GM23248 (cell line): ENCODE measurements around the gene TOMM40L. TPM values are rescaled to one million over a fixed set of nuclear protein-coding genes. Genes with fewer than 3 reads are reported as not detected.

ENCODE experiments used
- DNase-seq: peaks from one replicate; pipeline ENCODE4 v3.0.0-alpha.2; 2015
- H2AFZ ChIP-seq: fragments of 200-600 bp; sonication (generic); 2 replicates; pipeline ENCODE4 v1.6.1; 2016; ENCODE audit warnings: antibody characterized with exemption
- H3F3A ChIP-seq: fragments of 200-600 bp; sonication (generic); 2 replicates; pipeline ENCODE4 v1.6.1; 2016; ENCODE audit warnings: mild to moderate bottlenecking, antibody characterized with exemption, mixed run types; ENCODE audit not compliant: insufficient read depth
- H3K27ac ChIP-seq: fragments of 200-600 bp; sonication (generic); 2 replicates; pipeline ENCODE4 v1.5.1; 2016; ENCODE audit warnings: mild to moderate bottlenecking
- H3K27me3 ChIP-seq: fragments of 200-600 bp; sonication (generic); replicated peaks from 2 replicates; pipeline ENCODE4 v1.6.1; 2016; ENCODE audit warnings: mild to moderate bottlenecking; ENCODE audit not compliant: insufficient read depth
- H3K36me3 ChIP-seq: fragments of 200-600 bp; sonication (generic); 2 replicates; pipeline ENCODE4 v1.6.1; 2016; ENCODE audit warnings: low read depth, mild to moderate bottlenecking
- H3K4me1 ChIP-seq: fragments of 200-600 bp; sonication (generic); 2 replicates; pipeline ENCODE4 v1.6.1; 2016; ENCODE audit warnings: mild to moderate bottlenecking; ENCODE audit not compliant: insufficient read depth
- H3K4me2 ChIP-seq: fragments of 200-600 bp; sonication (generic); one replicate; pipeline ENCODE4 v1.6.1; 2016; ENCODE audit warnings: mild to moderate bottlenecking; ENCODE audit not compliant: unreplicated experiment
- H3K4me3 ChIP-seq: fragments of 200-600 bp; sonication (generic); 2 replicates; pipeline ENCODE4 v1.5.1; 2016; ENCODE audit warnings: mild to moderate bottlenecking
- H3K79me2 ChIP-seq: fragments of 200-600 bp; sonication (generic); 2 replicates; pipeline ENCODE4 v1.6.1; 2016; ENCODE audit warnings: mild to moderate bottlenecking; ENCODE audit not compliant: insufficient read depth
- H3K9ac ChIP-seq: fragments of 200-600 bp; sonication (generic); 2 replicates; pipeline ENCODE4 v1.6.1; 2016; ENCODE audit warnings: mild to moderate bottlenecking
- H3K9me2 ChIP-seq: fragments of 200-600 bp; sonication (generic); 2 replicates; pipeline ENCODE4 v1.6.1; 2016; ENCODE audit warnings: mixed run types, mild to moderate bottlenecking, moderate library complexity; ENCODE audit not compliant: insufficient read depth
- H3K9me3 ChIP-seq: fragments of 200-600 bp; sonication (generic); one replicate; pipeline ENCODE4 v1.6.1; 2017; ENCODE audit warnings: low read depth
- H4K20me1 ChIP-seq: fragments of 200-600 bp; sonication (generic); 2 replicates; pipeline ENCODE4 v1.6.0; 2016; ENCODE audit not compliant: insufficient read depth
- EZH2 ChIP-seq: fragments of 200-600 bp; sonication (generic); IDR thresholded peaks from 2 replicates; pipeline ENCODE4 v1.6.1; 2018; ENCODE audit warnings: antibody characterized with exemption, mild to moderate bottlenecking; ENCODE audit not compliant: insufficient read depth, poor library complexity, severe bottlenecking
- EZH2phosphoT487 ChIP-seq: fragments of 200-600 bp; sonication (generic); IDR thresholded peaks from 2 replicates; pipeline ENCODE4 v1.6.1; 2018; ENCODE audit warnings: antibody characterized with exemption, moderate library complexity, mild to moderate bottlenecking, low read depth; ENCODE audit not compliant: insufficient read depth
- WGBS, 2 experiments: methylation state at CpG; one replicate each; pipeline ENCODE4 v1.1.6; 2015 to 2017; ENCODE audit warnings: low lambda C conversion rate in 2 of 2, low coverage in 1 of 2; ENCODE audit errors: missing lambda C conversion rate in 2 of 2; 5-methylcytosine and 5-hydroxymethylcytosine counted together
- in situ Hi-C: fragments of 300-500 bp; cut with MboI; formaldehyde crosslinking; loops from 2 replicates; pipeline ENCODE4 v1.15.0; 2020
- polyA plus RNA-seq: library from polyadenylated mRNA; unstranded; fragments of >200 nt; fragmentation: Nextera tagmentation; extraction: Ambion mirVana; gene quantifications from 2 replicates; pipeline ENCODE4 v1.2.1, GENCODE V29; 2016
- total RNA-seq: library from RNA; depleted of rRNA; stranded (reverse); fragments of >200 nt; shearing (Covaris generic); gene quantifications from 2 replicates; pipeline ENCODE4 v1.2.3, GENCODE V29; 2014

The TOMM40L gene
- total and polyA plus RNA-seq, 2 experiments from 2014 or later = 5.7 to 6.5 TPM

DNA sequence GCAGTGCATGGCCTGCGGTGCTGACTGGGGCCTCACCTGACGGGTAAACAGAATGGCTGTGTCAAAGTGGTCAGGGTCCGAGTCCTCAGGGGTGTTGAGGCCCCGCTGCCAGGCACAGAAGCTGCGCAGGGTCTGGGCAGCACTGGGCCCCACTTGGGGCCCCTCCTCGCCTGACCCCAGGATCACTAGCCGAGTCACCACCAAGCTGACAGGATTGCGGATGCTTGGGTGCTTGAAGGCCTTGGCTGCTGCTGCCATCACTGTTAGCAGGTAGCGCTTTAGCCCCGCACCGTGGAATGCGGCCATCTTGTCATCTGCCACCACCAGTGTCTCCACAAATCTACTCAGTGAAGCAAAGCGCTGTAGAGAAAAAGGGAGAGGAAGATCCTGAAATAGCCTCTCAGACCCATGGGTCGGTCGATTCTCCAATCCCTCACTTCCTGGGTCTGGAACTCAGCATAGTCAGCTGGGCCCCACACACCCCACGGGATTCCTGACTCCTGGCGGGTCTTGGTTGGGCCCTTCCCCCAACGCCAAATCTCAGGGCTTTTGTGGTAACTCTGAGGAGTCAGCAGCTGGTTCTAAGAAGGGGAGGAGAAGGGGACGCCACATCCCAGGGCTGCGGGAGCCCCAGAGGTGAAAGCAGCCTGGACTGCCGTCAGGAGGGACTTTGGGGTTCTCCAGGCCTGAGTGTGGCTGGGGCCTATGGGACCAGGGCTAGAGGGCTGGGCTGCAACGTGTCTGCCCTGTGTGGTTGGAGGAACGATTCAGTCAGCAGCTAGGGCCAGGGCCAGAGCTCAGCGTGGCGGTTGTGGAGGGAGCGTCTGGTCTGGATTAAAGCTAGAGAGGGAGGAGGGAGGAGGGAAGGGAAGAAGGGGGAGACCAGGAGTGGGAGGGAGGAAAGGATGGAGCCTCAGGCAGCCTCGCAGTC lies 29.1 kb upstream of the TOMM40L start:
- WGBS, 2 experiments = 25 to 29% methylated on average over 25 to 26 of the region's 27 CpGs
- DNase-seq = peak; percentile 95
- Histone ChIP-seq H3K9me3 (no peaks in the 10 kb centered on the region), H2AFZ (peak overlapping the region; percentile 76), H3K4me3 (peak overlapping the region; percentile 82), H3K36me3 (peaks cover 11% of the 10 kb centered on the region; the same call in 1 of the 2 replicates), H3K4me1 (peaks cover 44% of the 10 kb centered on the region), H3K27me3 (no peaks in the 10 kb centered on the region), H3K4me2 (peak overlapping the region; percentile 98), H3F3A (peaks cover 38% of the 10 kb centered on the region), H3K9ac (peak overlapping the region; percentile 98), H3K27ac (peak overlapping the region; percentile 100), H3K9me2 (no peaks in the 10 kb centered on the region), H3K79me2 (peaks cover 37% of the 10 kb centered on the region), H4K20me1 (no peaks in the 10 kb centered on the region)
- in situ Hi-C loops = no loop called here
- no peak for TF ChIP-seq EZH2phosphoT487

DNA sequence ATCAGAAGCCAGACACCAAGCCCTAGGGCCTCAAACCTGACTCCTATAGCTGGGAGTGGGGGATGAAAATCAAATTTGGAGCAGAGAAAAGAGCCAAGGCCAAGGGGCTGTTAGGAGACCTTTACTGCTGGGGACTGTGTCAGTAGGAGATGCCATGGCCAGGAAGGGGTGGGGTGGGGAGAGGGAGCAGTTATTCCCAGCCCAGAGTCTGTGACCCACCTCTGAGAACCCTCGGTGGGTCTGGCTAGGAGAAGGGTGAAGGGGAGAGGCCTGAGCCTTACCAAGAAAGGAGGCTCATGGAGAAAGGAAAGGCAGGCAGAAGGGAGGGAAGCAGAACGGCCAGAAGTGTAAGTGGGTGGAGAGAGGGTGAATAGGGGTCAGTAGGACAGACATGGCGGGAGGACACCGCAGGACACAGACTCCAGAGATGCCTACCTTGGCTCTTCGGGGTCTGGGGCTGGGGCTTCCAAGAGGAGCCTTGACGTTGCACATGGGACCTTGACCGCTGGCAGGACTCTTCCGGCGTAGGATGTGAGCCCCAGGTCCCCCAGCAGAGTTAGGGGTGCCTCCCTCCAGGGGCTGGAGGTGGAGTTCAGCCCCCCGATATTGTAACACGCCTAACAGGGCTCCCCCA lies 28.2 kb upstream of the TOMM40L start:
- peak overlapping the region; percentile 100 for H3K27ac ChIP-seq
- no peaks in the 10 kb centered on the region for H3K9me3 ChIP-seq
- peak overlapping the region; percentile 98 for H3K4me2 ChIP-seq
- peak overlapping the region; percentile 98 for H3K9ac ChIP-seq
- peaks cover 42% of the 10 kb centered on the region for H3K79me2 ChIP-seq
- H3K27me3 ChIP-seq = no peaks in the 10 kb centered on the region
- H3K4me1 ChIP-seq = peaks cover 45% of the 10 kb centered on the region
- peaks cover 33% of the 10 kb centered on the region for H3F3A ChIP-seq
- H3K36me3 ChIP-seq = 0 out of 2 replicates have a peak, but pooled peaks cover 5% of the 10 kb centered on the region
- WGBS, 2 experiments = 2 to 7% methylated on average over 9 to 11 of the region's 11 CpGs
- no peaks in the 10 kb centered on the region for H4K20me1 ChIP-seq
- in situ Hi-C loops = no loop called here
- peak; percentile 46 for DNase-seq
- TF ChIP-seq EZH2phosphoT487 = no peak
- TF ChIP-seq EZH2 = no peak
- peak overlapping the region; percentile 82 for H3K4me3 ChIP-seq
- H2AFZ ChIP-seq = peak overlapping the region; percentile 76
- H3K9me2 ChIP-seq = no peaks in the 10 kb centered on the region

DNA sequence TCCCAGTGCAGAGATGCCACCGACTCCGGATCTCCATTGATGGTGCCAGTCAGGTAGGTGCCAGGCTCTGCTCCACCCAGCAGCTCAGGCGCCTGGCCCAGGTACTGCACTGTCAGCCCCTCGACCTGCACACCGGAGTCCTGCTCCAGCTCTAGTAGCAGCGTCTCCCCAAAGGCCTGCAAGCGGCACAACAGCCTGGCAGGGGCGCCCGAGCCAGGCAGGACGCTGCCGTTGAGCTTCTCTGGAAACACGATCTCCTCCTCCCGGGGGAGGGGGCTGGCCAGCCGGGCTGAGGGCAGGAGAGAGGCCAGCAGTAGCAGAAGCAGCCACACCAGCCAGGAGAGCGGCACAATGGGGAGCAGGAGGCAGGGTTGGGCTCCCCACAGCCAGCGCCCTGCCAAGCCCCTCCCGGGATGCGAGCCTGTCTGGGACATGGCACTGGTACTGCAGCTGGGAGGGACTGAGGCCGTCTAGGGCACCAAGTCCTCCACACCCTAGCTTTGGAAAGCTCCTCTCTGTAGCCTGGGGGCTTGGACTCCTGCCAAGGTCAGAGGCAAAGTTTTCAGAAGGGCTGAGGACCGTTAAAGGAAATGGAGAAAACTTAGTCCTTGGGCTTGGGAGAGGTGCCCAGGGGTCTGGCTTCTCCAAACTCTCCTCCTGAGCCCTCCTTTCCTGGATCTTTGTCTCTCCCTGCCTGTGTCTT lies 27.5 kb upstream of the TOMM40L start:
- peak overlapping the region; percentile 76 for H2AFZ ChIP-seq
- no peaks in the 10 kb centered on the region for H3K9me2 ChIP-seq
- peak; percentile 75 for DNase-seq
- H3F3A ChIP-seq = peaks cover 33% of the 10 kb centered on the region
- H3K4me2 ChIP-seq = peak overlapping the region; percentile 98
- H3K79me2 ChIP-seq = peaks cover 49% of the 10 kb centered on the region
- H3K4me3 ChIP-seq = peak overlapping the region; percentile 82
- H3K9ac ChIP-seq = peak overlapping the region; percentile 98
- 0 out of 2 replicates have a peak, but pooled peaks cover 5% of the 10 kb centered on the region for H3K36me3 ChIP-seq
- 1 to 2% methylated on average over 19 to 20 of the region's 20 CpGs for WGBS, 2 experiments
- H3K9me3 ChIP-seq = no peaks in the 10 kb centered on the region
- peaks cover 51% of the 10 kb centered on the region for H3K4me1 ChIP-seq
- in situ Hi-C loops = no loop called here
- TF ChIP-seq EZH2 (no peak), EZH2phosphoT487 (no peak)
- H3K27ac ChIP-seq = peak overlapping the region; percentile 100
- H4K20me1 ChIP-seq = no peaks in the 10 kb centered on the region
- H3K27me3 ChIP-seq = no peaks in the 10 kb centered on the region

DNA sequence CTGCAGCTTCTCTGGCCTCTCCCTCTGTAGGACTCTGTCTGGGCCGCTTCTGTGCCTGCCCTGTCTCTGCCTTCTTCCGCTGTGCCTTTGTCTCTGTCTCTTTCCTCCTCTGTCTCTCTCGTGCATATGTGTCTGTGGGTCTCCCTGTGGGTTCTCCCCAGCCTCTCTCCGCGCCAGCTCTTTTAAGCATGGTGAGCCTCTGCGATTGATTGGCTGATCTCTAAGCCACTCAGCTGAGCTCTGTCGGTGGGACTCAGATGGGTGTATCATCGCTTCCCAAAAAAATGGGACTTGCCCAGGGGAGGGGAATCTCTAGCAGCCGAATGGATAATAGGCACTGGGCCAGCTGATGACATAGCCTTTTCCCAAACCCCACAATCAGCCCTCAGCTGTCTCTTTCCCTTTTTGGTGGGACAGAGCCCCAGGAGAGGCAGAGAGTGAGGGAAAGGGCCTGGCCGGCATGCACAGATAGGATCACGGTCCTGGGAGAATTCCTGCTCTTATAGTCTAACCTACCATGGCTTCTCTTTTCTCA lies 26.9 kb upstream of the TOMM40L start, which contains the start of gene ADAMTS4:
TSS of gene ADAMTS4 (minus strand) at position 158 of the 535 bp plus-strand sequence. CDS start 427 bp downstream, outside the sequence.
- Histone ChIP-seq H3K9me3 (no peaks in the 10 kb centered on the region), H3K27me3 (no peaks in the 10 kb centered on the region), H3K27ac (peak within 1 kb of the TSS; percentile 100), H4K20me1 (no peaks in the 10 kb centered on the region), H3K36me3 (peaks cover 7% of the 10 kb centered on the region; the same call in 1 of the 2 replicates), H3K9ac (peak within 1 kb of the TSS; percentile 98), H3K4me3 (peak within 1 kb of the TSS; percentile 82), H3F3A (peaks cover 37% of the 10 kb centered on the region), H3K4me2 (peak within 1 kb of the TSS; percentile 98), H3K4me1 (peaks cover 57% of the 10 kb centered on the region), H3K79me2 (peaks cover 55% of the 10 kb centered on the region), H2AFZ (peak within 1 kb of the TSS; percentile 76), H3K9me2 (no peaks in the 10 kb centered on the region)
- DNase-seq = peak; percentile 91
- TF ChIP-seq EZH2phosphoT487 (no peak), EZH2 (no peak)
- in situ Hi-C loops = no loop called here
- WGBS, 2 experiments = 10 to 11% methylated on average over 10 to 11 of the region's 11 CpGs
